GM21576 (cell line): ENCODE measurements around the gene TMEM255B.
"Not testable (repeated sequence)": the region's sequence is repeated elsewhere in the genome, so short reads cannot be mapped to it uniquely, and the experiment has no call there.

ENCODE experiments used
- ATAC-seq: cut with Tn5 transposase; IDR thresholded peaks from one replicate; pipeline ENCODE4 v1.9.1; 2021; ENCODE audit warnings: mild to moderate bottlenecking, moderate library complexity; ENCODE audit not compliant: unreplicated experiment

Gene TMEM255B

GRCh38 chr13:113734099-113734825, 24.8 kb upstream of the TMEM255B start:
- ATAC-seq = no peak

GRCh38 chr13:113734826-113735125, 24.2 kb upstream of the TMEM255B start:
- no peak for ATAC-seq

GRCh38 chr13:113735194-113735593, 23.8 kb upstream of the TMEM255B start:
- ATAC-seq = no peak

- no peak for ATAC-seq
Observed at GRCh38 chr13:113735750-113736149, 23.3 kb upstream of the TMEM255B start.

- no peak for ATAC-seq
Observed at GRCh38 chr13:113736258-113736731, 22.7 kb upstream of the TMEM255B start.

- ATAC-seq = no peak
Observed at GRCh38 chr13:113737803-113738202, 21.2 kb upstream of the TMEM255B start.

- ATAC-seq = no peak
Observed at GRCh38 chr13:113739527-113740285, 19.3 kb upstream of the TMEM255B start.

GRCh38 chr13:113740286-113740556, 18.8 kb upstream of the TMEM255B start:
- no peak for ATAC-seq

GRCh38 chr13:113740661-113741060, 18.4 kb upstream of the TMEM255B start:
- ATAC-seq = no peak

GRCh38 chr13:113741191-113741668, 17.8 kb upstream of the TMEM255B start:
- ATAC-seq = no peak

- ATAC-seq = no peak
Observed at GRCh38 chr13:113742000-113742441, 17.0 kb upstream of the TMEM255B start.

- ATAC-seq = no peak
Observed at GRCh38 chr13:113742445-113743120, 16.4 kb upstream of the TMEM255B start.

GRCh38 chr13:113743366-113744195, 15.4 kb upstream of the TMEM255B start:
- ATAC-seq = no peak

- no peak for ATAC-seq
Observed at GRCh38 chr13:113744197-113745000, 14.6 kb upstream of the TMEM255B start.

- no peak for ATAC-seq
Observed at GRCh38 chr13:113745059-113745458, 14.0 kb upstream of the TMEM255B start.

GRCh38 chr13:113745500-113746142, 13.4 kb upstream of the TMEM255B start:
- ATAC-seq = not testable (repeated sequence)

- ATAC-seq = no peak
Observed at GRCh38 chr13:113746143-113746525, 12.9 kb upstream of the TMEM255B start.

- ATAC-seq = no peak
Observed at GRCh38 chr13:113746671-113747070, 12.4 kb upstream of the TMEM255B start.

- no peak for ATAC-seq
Observed at GRCh38 chr13:113747291-113747833, 11.7 kb upstream of the TMEM255B start.
